ENCODE results near the gene APOBR. TPM values are rescaled to one million over a fixed set of nuclear protein-coding genes. Genes with fewer than 3 reads are reported as not detected.

APOBR gene
- total and polyA plus RNA-seq, 3 donors from 2014 or later = 2.1 to 3.1 (median 2.9) TPM

GRCh38 chr16:28538733-28539596 is 44.5 kb downstream of the APOBR start, which contains the start of gene NUPR1:
NUPR1 (minus strand) TSS chr16:28538974; CDS start chr16:28538907, 67 bp downstream.
- Histone ChIP-seq H3K36me3 (ENCODE audit: low read depth, missing control alignments) (no peaks in the 10 kb centered on the region), H3K27me3 (no peaks in the 10 kb centered on the region), H3K27ac (peak within 1 kb of the TSS; percentile 95 to 97), H3K9me3 (no peaks in the 10 kb centered on the region), H3K4me3 (peak within 1 kb of the TSS; percentile 60 to 66), H3K4me1 (peaks cover 31% of the 10 kb centered on the region)
- peak; percentile 84 for TF ChIP-seq POLR2A (IDR thresholded peaks at IDR 0.05)
- TF ChIP-seq, protein P1, sequence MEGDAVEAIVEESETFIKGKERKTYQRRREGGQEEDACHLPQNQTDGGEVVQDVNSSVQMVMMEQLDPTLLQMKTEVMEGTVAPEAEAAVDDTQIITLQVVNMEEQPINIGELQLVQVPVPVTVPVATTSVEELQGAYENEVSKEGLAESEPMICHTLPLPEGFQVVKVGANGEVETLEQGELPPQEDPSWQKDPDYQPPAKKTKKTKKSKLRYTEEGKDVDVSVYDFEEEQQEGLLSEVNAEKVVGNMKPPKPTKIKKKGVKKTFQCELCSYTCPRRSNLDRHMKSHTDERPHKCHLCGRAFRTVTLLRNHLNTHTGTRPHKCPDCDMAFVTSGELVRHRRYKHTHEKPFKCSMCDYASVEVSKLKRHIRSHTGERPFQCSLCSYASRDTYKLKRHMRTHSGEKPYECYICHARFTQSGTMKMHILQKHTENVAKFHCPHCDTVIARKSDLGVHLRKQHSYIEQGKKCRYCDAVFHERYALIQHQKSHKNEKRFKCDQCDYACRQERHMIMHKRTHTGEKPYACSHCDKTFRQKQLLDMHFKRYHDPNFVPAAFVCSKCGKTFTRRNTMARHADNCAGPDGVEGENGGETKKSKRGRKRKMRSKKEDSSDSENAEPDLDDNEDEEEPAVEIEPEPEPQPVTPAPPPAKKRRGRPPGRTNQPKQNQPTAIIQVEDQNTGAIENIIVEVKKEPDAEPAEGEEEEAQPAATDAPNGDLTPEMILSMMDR (IDR thresholded peaks at IDR 0.05) = no peak
- WGBS, 2 donors = 32 to 38% methylated on average over 22 of the region's 22 CpGs
- peak; percentile 97 for DNase-seq
- intact Hi-C loops (cut with DNase I; ENCODE audit: low total_unique reads) = no loop called here

DNA sequence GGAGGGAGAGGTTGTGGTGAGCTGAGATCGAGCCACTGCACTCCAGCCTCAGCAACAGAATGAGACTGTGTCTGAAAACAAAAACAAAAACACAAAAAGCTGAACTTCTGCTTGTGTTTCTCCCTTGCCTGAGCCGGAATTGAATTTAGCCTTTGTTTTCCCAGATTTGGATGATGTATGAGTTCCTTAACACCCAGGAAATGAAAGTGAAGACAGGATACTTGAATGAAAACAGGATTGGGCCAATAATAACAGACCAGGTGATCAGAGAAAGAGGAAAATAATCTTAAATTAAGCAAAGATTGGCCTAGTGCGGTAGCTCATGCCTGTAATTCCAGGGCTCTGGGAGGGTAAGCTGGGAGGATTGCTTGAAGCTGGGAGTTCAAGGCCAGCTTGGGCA is 45.9 kb downstream of the APOBR start:
- Histone ChIP-seq H3K27me3 (no peaks in the 10 kb centered on the region), H3K27ac (peak overlapping the region; percentile 95 to 97), H3K4me1 (peaks cover 25% of the 10 kb centered on the region), H3K9me3 (no peaks in the 10 kb centered on the region), H3K36me3 (ENCODE audit: low read depth, missing control alignments) (no peaks in the 10 kb centered on the region), H3K4me3 (no peak overlapping the region)
- intact Hi-C loops (cut with DNase I; ENCODE audit: low total_unique reads) = no loop called here
- WGBS, 2 donors = 59 to 65% methylated on average over 3 of the region's 3 CpGs
- no peak for DNase-seq
- TF ChIP-seq, protein P1 (IDR thresholded peaks at IDR 0.05) = no peak

DNA sequence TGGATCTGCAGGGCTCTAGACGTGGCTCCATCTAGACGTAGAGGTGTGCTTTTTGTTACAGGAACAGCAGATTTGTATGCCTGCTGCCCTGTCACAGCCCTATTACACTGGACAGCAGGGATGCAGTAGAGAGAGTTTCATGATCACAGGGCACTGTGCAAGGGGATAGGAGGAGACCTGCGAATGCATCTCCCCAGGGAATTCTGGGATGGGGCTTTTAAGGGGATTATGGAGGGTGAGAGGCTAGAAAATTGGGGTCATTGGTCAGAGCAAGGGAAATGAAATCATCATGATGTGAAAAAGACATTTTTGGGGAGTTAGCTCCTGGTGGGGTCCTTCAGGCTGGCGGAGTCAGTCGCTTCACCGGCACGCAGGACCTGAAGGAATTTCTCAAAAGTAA is 48.2 kb downstream of the APOBR start:
- Histone ChIP-seq H3K4me3 (no peak overlapping the region), H3K36me3 (ENCODE audit: low read depth, missing control alignments) (no peaks in the 10 kb centered on the region), H3K9me3 (no peaks in the 10 kb centered on the region), H3K27me3 (no peaks in the 10 kb centered on the region), H3K27ac (peak overlapping the region; percentile 26 to 74), H3K4me1 (peaks cover 16% of the 10 kb centered on the region)
- WGBS, 2 donors = 61 to 71% methylated on average over 7 of the region's 7 CpGs
- intact Hi-C loops (cut with DNase I; ENCODE audit: low total_unique reads) = no loop called here
- no peak for DNase-seq
- TF ChIP-seq POLR2A (IDR thresholded peaks at IDR 0.05) = no peak
- TF ChIP-seq, protein P1 (IDR thresholded peaks at IDR 0.05) = no peak

- intact Hi-C loops (cut with DNase I; ENCODE audit: low total_unique reads) = no loop called here
- DNase-seq = peak; percentile 72
- WGBS, 2 donors = 51 to 77% methylated on average over 7 of the region's 7 CpGs
Observed at GRCh38 chr16:28543072-28543471, 48.6 kb downstream of the APOBR start.

More at GRCh38 chr16:28543072-28543471, 48.6 kb downstream of the APOBR start:
- Histone ChIP-seq H3K9me3 (no peaks in the 10 kb centered on the region), H3K27ac (peak overlapping the region; percentile 26 to 74), H3K36me3 (ENCODE audit: low read depth, missing control alignments) (no peaks in the 10 kb centered on the region), H3K4me3 (no peak overlapping the region), H3K4me1 (peaks cover 16% of the 10 kb centered on the region), H3K27me3 (no peaks in the 10 kb centered on the region)
- TF ChIP-seq, protein P1 (IDR thresholded peaks at IDR 0.05) = no peak
- TF ChIP-seq POLR2A (IDR thresholded peaks at IDR 0.05) = no peak

All from testis (tissue), 3 donors.